Stomach (tissue), 4 donors: ENCODE data around the gene COL5A1.

Experiments
- CTCF ChIP-seq, 7 experiments: fragments of 450-650 bp in 4 of 7; fragments of 200-600 bp in 3 of 7; sonication (generic) in 3 of 7; IDR thresholded peaks; one replicate each; pipeline ENCODE4 v1.5.1; 2016 to 2019; ENCODE audit warnings: antibody characterized with exemption in 7 of 7, control low read depth in 2 of 7, mild to moderate bottlenecking in 1 of 7
- POLR2A ChIP-seq, 4 donors: fragments of 450-650 bp; IDR thresholded peaks; one replicate each; pipeline ENCODE4 v1.6.1; 2016; ENCODE audit warnings: antibody characterized with exemption in 4 of 4, control low read depth in 2 of 4, mild to moderate bottlenecking in 1 of 4, moderate library complexity in 1 of 4
- POLR2AphosphoS5 ChIP-seq, 3 donors: sonication (generic); formaldehyde crosslinking; IDR thresholded peaks; one replicate each; pipeline ENCODE4 v1.6.1; 2016; ENCODE audit warnings: antibody characterized with exemption in 3 of 3

- no peak for TF ChIP-seq CTCF (IDR thresholded peaks at IDR 0.05)
- TF ChIP-seq POLR2A (IDR thresholded peaks at IDR 0.05) = no peak
- no peak for TF ChIP-seq POLR2AphosphoS5 (IDR thresholded peaks at IDR 0.05)
Observed at GRCh38 chr9:134663753-134664415, 22.3 kb downstream of the COL5A1 start.
